ENCODE data around the gene VKORC1L1.

Gene VKORC1L1

GRCh38 chr7:65910237-65910636 is 37.4 kb downstream of the VKORC1L1 start:
- CTCF ChIA-PET: no interaction called here

DNA sequence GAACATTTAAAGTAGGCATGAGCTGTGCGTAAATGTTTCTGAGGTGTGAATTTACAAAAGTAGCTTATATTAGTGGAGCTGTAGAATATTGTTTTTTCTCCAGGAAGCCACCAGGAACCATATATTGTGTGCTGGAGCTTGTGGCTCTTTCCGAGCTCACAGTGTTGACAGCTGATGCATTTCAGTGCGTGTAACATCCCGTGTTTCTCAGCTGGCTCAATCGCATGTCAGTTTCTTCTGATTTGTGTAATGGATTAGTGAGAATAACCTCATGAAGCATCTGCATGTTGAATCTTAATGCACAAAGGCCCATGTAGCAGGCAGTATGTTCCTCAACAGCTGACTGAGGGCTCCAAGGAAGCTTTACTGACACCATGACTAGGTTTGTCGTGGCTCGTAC is 39.4 kb downstream of the VKORC1L1 start:
- no peak for TF ChIP-seq CTCF (IDR thresholded peaks at IDR 0.05; ENCODE audit: control extremely low read depth, extremely low read depth, low read depth, missing control alignments)
- CTCF ChIA-PET: no interaction called here
- DNase-seq (ENCODE audit: extremely low spot score): no peak
- POLR2A ChIA-PET: no interaction called here

More at GRCh38 chr7:65910237-65910636, 37.4 kb downstream of the VKORC1L1 start:
- TF ChIP-seq CTCF (IDR thresholded peaks at IDR 0.05; ENCODE audit: control extremely low read depth, extremely low read depth, low read depth, missing control alignments): no peak
- POLR2A ChIA-PET: no interaction called here
- DNase-seq (ENCODE audit: extremely low spot score): no peak

- ChIA-PET CTCF (interaction anchor here (1.0 to 1.5 kb wide), 4 partner anchors 10 to 76 kb away, joined by 3 to 6 read pairs (median 4); no protein-coding TSS in a partner anchor), POLR2A (interaction anchor here (0.7 kb wide), 1 partner anchor 142 kb away, joined by 3 read pairs; no protein-coding TSS in a partner anchor)
- TF ChIP-seq CTCF (IDR thresholded peaks at IDR 0.05; ENCODE audit: control extremely low read depth, extremely low read depth, low read depth, missing control alignments): no peak
- DNase-seq (ENCODE audit: extremely low spot score): no peak
Measured at GRCh38 chr7:65915921-65916657, 43.2 kb downstream of the VKORC1L1 start.

- ChIA-PET CTCF (interaction anchor here (1.2 kb wide), 1 partner anchor 13 kb away, joined by 4 read pairs; no protein-coding TSS in a partner anchor), POLR2A (no interaction called here)
- no peak for DNase-seq (ENCODE audit: extremely low spot score)
- TF ChIP-seq CTCF (IDR thresholded peaks at IDR 0.05; ENCODE audit: control extremely low read depth, extremely low read depth, low read depth, missing control alignments): no peak
Measured at GRCh38 chr7:65923316-65923715, 50.4 kb downstream of the VKORC1L1 start.

DNA sequence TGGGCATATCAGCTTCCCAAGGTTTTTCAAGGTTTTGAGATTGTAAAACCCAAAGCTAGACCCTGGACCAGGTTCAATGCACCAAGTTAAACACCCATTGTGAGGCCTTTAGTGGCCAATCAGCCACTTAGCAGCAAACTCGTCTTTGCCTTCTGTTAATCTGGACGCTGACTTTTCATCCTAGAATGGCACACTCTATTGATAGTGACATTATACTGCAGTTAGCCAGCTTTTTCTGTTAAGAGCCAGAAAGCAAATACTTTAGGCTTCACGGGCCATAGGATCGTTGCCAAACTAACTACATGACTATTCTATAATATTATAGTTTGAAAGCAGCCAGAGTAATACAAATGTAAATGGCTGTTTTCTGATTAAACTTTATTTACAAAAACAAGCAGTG is 51.3 kb downstream of the VKORC1L1 start:
- no peak for DNase-seq (ENCODE audit: extremely low spot score)
- ChIA-PET POLR2A (no interaction called here), CTCF (interaction anchor here (1.2 kb wide), 1 partner anchor 13 kb away, joined by 4 read pairs; no protein-coding TSS in a partner anchor)
- TF ChIP-seq CTCF (IDR thresholded peaks at IDR 0.05; ENCODE audit: control extremely low read depth, extremely low read depth, low read depth, missing control alignments): no peak

GRCh38 chr7:65925040-65925439 is 52.2 kb downstream of the VKORC1L1 start:
- TF ChIP-seq CTCF (IDR thresholded peaks at IDR 0.05; ENCODE audit: control extremely low read depth, extremely low read depth, low read depth, missing control alignments): no peak
- ChIA-PET POLR2A (no interaction called here), CTCF (no interaction called here)
- DNase-seq (ENCODE audit: extremely low spot score): no peak
